ENCODE data around the gene TBC1D20.
"Not testable (repeated sequence)": the region's sequence is repeated elsewhere in the genome, so short reads cannot be mapped to it uniquely, and the experiment has no call there.

Gene TBC1D20

DNA sequence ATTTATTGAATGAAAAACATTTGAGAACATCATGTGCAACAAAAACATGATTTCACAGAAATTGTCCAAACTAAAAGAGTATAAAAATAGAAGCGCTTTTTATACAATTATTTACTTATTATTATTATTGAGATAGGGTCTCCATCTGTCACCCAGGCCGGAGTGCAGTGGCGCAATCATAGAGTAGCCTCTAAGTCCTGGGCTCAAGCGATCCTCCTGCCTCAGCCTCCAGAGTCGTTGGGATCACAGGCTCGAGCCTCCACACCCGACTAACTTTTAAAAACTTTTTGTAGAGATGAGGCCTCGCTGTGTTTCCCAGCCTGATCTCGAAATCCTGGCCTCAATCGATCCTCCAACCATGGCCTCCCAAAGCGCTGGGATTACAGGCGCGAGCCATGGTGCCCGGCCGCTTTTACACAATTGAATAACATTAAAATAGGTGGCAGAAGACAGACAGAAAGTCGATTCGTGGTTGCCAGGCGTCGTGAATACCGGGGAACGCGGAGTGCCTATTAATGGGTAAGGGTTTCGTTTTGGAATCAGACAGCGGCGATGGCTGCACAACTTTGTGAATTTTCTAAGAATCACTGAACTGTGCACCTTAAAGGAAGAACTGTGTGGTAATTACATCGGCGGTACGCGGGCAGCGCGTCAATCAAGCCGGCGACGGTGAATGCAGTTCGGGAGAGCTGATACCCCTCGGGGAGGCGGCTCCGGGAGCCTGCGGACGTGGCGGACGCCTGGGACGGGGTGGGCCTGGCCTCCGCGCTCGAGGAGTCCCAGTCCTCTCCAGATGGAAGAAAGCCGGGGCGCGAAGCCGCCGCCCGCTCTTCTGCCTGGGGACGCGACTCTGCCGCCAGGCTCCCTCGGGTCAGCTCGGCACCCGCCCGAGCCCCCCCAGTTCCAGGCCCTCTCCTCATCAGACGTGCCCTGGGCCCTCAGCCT, 807 bp downstream of the TBC1D20 start:
- peaks cover 36% of the 10 kb centered on the region for H3K4me1 Mint-ChIP-seq (ENCODE audit: low read depth)
- peaks cover 16% of the 10 kb centered on the region for H3K36me3 Mint-ChIP-seq (ENCODE audit: low read depth)
- peak overlapping the region; percentile 83 for H3K27ac Mint-ChIP-seq
- H3K4me3 Mint-ChIP-seq = peak overlapping the region; percentile 89
- intact Hi-C loops (cut with micrococcal nuclease) = loop anchor here (5.0 kb wide), 1 partner anchor 54 kb away; the partner anchor contains the start of gene RBCK1
- no peaks in the 10 kb centered on the region for H3K9me3 Mint-ChIP-seq
- H3K27me3 Mint-ChIP-seq = no peaks in the 10 kb centered on the region

- intact Hi-C loops (cut with micrococcal nuclease) = loop anchor here (5.0 kb wide), 1 partner anchor 53 kb away; the partner anchor contains the start of gene RBCK1
- Mint-ChIP-seq H3K4me1 (ENCODE audit: low read depth) (peaks cover 36% of the 10 kb centered on the region), H3K27ac (no peak overlapping the region), H3K4me3 (no peak overlapping the region), H3K36me3 (ENCODE audit: low read depth) (peaks cover 16% of the 10 kb centered on the region), H3K9me3 (no peaks in the 10 kb centered on the region), H3K27me3 (no peaks in the 10 kb centered on the region)
Observed at GRCh38 chr20:460707-461106, 1.6 kb downstream of the TBC1D20 start.

GRCh38 chr20:460180-460579, 2.2 kb downstream of the TBC1D20 start:
- Mint-ChIP-seq H3K36me3 (ENCODE audit: low read depth) (peaks cover 16% of the 10 kb centered on the region), H3K4me3 (no peak overlapping the region), H3K27ac (no peak overlapping the region), H3K4me1 (ENCODE audit: low read depth) (peaks cover 36% of the 10 kb centered on the region), H3K27me3 (no peaks in the 10 kb centered on the region), H3K9me3 (no peaks in the 10 kb centered on the region)
- intact Hi-C loops (cut with micrococcal nuclease) = loop anchor here (5.0 kb wide), 1 partner anchor 53 kb away; the partner anchor contains the start of gene RBCK1

DNA sequence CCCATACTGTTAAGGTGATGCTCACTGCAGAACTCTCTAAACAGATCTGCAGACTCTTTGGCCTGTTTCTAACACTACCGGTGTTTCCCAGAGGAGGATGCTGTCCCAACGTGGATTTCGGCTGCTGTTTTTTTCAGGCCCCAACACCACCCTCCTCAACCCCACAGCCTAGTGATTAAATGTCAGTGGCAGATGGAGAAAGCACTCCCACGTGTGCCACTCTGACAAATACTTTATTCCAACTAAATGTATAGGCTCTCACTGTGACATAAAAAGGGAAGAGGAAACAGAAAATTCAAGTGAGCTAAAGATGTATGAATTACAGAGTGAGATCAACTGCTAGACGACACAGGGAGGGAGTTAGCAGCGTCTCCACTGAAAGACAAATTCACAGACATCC, 3.6 kb downstream of the TBC1D20 start:
- H3K4me1 Mint-ChIP-seq (ENCODE audit: low read depth) = peaks cover 36% of the 10 kb centered on the region
- no peaks in the 10 kb centered on the region for H3K27me3 Mint-ChIP-seq
- H3K27ac Mint-ChIP-seq = peak overlapping the region; percentile 50
- no peaks in the 10 kb centered on the region for H3K9me3 Mint-ChIP-seq
- intact Hi-C loops (cut with micrococcal nuclease) = no loop called here
- peaks cover 16% of the 10 kb centered on the region for H3K36me3 Mint-ChIP-seq (ENCODE audit: low read depth)
- H3K4me3 Mint-ChIP-seq = no peak overlapping the region

DNA sequence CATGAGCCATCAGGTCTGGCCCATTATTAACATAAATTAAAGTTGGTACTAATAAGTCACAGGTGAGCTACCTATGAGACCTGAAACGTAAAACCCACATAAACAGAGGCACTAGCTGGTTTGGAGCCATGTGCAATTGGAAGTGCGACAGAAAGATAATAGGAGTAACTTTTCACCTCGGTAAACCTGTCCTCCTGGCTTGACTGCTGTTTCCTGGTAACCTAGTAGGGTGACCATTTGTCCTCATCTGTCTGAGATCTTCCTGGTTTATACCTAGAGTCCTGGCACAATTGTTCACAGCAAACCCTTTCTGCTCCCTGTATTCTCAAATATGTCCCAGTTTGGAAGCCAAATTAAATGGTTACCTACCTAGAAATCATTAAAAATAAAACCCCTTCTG, 7.4 kb downstream of the TBC1D20 start:
- H3K27ac Mint-ChIP-seq = no peak overlapping the region
- intact Hi-C loops (cut with micrococcal nuclease) = no loop called here
- peaks cover 31% of the 10 kb centered on the region for H3K36me3 Mint-ChIP-seq (ENCODE audit: low read depth)
- no peaks in the 10 kb centered on the region for H3K9me3 Mint-ChIP-seq
- H3K27me3 Mint-ChIP-seq = no peaks in the 10 kb centered on the region
- H3K4me3 Mint-ChIP-seq = no peak overlapping the region
- peaks cover 14% of the 10 kb centered on the region for H3K4me1 Mint-ChIP-seq (ENCODE audit: low read depth)

DNA sequence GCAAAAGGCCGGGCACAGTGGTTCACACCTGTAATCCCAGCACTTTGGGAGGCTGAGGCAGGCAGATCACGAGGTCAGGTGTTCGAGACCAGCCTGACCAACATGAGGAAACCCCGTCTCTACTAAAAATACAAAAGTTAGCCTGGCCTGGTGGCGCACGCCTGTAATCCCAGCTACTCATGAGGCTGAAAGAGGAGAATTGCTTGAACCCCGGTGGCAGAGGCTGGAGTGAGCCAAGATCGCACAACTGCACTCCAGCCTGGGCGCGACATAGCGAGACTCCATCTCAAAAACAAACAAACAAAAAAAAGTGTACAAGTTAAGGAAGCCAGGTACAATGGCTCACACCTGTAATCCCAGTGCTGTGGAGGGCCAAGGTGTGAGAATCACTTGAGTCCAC, 10.3 kb downstream of the TBC1D20 start:
- peaks cover 22% of the 10 kb centered on the region for H3K36me3 Mint-ChIP-seq (ENCODE audit: low read depth)
- intact Hi-C loops (cut with micrococcal nuclease); H3K4me3 Mint-ChIP-seq; H3K4me1 Mint-ChIP-seq (ENCODE audit: low read depth); H3K27me3 Mint-ChIP-seq; H3K27ac Mint-ChIP-seq; H3K9me3 Mint-ChIP-seq: not testable (repeated sequence)

DNA sequence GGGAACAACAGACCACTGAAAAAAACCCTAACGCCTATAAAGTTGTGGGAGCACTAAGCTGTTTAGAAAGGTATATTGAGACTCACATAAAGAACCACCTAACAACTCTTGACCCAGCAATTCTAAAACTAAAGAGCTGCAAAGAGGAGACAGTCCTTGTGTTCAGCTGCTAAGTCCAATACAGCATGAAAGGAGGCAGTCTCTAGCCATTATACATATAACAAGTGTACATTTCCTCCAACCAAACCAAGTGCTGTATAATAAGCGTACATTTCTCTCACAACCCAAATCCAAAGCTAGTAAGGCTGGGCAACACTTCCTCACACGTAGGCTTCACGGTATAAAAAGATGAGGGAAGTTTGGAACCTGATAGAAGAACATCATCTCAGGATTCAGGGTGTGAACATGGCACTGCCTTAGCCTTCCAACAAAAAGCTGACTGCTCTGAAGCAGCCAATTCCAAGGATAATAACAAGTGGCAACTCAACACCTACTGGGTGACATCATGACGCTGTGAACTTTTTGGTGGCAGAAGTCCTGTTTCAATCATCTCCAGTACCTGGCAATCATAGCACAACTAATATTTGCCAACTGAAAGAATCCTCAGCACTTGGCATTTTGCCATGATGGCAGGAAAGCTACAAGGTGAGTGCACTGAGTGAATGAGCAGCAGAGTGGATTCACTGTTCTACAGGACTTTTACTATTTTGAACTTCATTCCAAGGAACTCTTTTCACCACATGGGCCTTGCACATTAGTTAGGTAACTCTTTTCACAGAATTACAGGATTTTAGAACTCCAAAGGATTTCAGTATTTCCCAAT, 16.6 kb downstream of the TBC1D20 start:
- no peak overlapping the region for H3K4me3 Mint-ChIP-seq
- H3K27ac Mint-ChIP-seq = no peak overlapping the region
- no peaks in the 10 kb centered on the region for H3K4me1 Mint-ChIP-seq (ENCODE audit: low read depth)
- intact Hi-C loops (cut with micrococcal nuclease) = no loop called here
- no peaks in the 10 kb centered on the region for H3K27me3 Mint-ChIP-seq
- H3K9me3 Mint-ChIP-seq = no peaks in the 10 kb centered on the region
- peaks cover 64% of the 10 kb centered on the region for H3K36me3 Mint-ChIP-seq (ENCODE audit: low read depth)

GRCh38 chr20:444862-445426, 17.4 kb downstream of the TBC1D20 start:
- H3K27me3 Mint-ChIP-seq = no peaks in the 10 kb centered on the region
- H3K36me3 Mint-ChIP-seq (ENCODE audit: low read depth) = peaks cover 70% of the 10 kb centered on the region

DNA sequence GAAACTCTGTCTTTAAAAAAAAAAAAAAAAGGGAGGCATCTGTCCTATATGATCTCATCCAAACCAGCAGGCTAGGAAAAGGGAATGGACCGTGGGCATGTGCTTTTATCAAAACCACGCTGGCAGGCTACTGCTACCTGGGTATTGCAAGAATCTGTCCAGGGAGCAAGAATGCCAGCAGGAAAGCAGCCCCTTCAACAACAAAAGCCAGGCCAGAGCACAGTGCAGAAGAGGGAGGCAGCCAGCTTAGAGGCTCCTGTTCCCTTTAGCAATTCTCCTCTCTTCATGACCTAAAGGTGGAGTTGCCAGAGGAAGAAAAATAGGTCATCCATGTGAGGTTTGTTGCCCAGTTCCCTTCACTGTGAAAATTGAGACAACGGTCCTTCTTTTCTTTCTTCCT, 18.2 kb downstream of the TBC1D20 start:
- H3K4me1 Mint-ChIP-seq (ENCODE audit: low read depth) = peaks cover 11% of the 10 kb centered on the region
- no peaks in the 10 kb centered on the region for H3K9me3 Mint-ChIP-seq
- H3K36me3 Mint-ChIP-seq (ENCODE audit: low read depth) = peaks cover 79% of the 10 kb centered on the region
- H3K4me3 Mint-ChIP-seq = no peak overlapping the region
- no peaks in the 10 kb centered on the region for H3K27me3 Mint-ChIP-seq
- intact Hi-C loops (cut with micrococcal nuclease) = no loop called here
- no peak overlapping the region for H3K27ac Mint-ChIP-seq

More at GRCh38 chr20:444862-445426, 17.4 kb downstream of the TBC1D20 start:
- no peak overlapping the region for H3K4me3 Mint-ChIP-seq
- peaks cover 3% of the 10 kb centered on the region for H3K4me1 Mint-ChIP-seq (ENCODE audit: low read depth)
- no peak overlapping the region for H3K27ac Mint-ChIP-seq
- H3K9me3 Mint-ChIP-seq = no peaks in the 10 kb centered on the region
- intact Hi-C loops (cut with micrococcal nuclease) = no loop called here

DNA sequence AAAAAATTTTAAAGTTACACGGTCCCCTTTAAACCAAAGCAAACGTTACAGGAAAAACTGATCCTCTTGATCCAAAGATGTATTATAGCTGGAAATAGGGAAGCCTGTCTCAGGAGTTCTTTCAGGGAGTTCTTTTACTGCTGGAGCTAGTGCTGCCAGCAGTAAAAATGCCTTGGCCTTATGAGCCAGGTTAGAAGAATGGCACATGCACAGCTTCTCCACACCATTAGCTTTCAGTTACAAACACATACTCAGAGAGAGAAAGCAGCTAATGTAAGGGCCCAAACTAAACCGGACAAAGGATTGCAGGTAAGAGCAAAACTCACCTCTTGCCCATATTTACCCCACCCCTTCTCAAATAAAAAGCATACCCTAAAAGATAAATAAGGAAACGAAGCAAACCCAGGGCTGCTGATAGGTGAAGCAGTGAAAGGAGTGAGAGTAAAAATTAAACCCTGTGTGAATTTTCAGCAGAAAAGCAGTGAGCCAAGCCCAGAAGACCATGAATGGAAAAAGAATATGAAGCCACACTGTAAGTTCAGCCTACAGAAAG, 19.0 kb downstream of the TBC1D20 start:
- intact Hi-C loops (cut with micrococcal nuclease) = no loop called here
- Mint-ChIP-seq H3K27ac (no peak overlapping the region), H3K9me3 (no peaks in the 10 kb centered on the region), H3K4me1 (ENCODE audit: low read depth) (peaks cover 20% of the 10 kb centered on the region), H3K36me3 (ENCODE audit: low read depth) (peaks cover 87% of the 10 kb centered on the region), H3K27me3 (no peaks in the 10 kb centered on the region), H3K4me3 (no peak overlapping the region)

DNA sequence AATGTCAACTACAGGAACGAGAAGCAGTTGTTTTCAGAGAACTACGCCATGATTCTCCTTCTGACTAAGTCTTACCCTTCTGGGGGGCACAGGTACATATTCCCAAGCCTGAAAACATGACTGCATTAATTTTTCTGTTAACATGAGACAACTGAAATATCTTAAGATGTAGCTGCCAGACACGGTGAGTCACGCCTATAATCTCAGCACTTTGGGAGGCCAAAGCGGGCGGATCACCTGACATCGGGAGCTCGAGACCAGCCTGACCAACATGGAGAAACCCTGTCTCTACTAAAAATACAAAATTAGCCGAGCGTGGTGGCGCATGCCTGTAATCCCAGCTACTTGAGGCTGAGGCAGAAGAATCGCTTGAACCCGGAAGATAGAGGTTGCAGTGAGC, 21.7 kb downstream of the TBC1D20 start:
- H3K9me3 Mint-ChIP-seq = no peaks in the 10 kb centered on the region
- no peak overlapping the region for H3K4me3 Mint-ChIP-seq
- peaks cover 26% of the 10 kb centered on the region for H3K4me1 Mint-ChIP-seq (ENCODE audit: low read depth)
- intact Hi-C loops (cut with micrococcal nuclease) = no loop called here
- peaks cover 98% of the 10 kb centered on the region for H3K36me3 Mint-ChIP-seq (ENCODE audit: low read depth)
- H3K27ac Mint-ChIP-seq = no peak overlapping the region
- H3K27me3 Mint-ChIP-seq = no peaks in the 10 kb centered on the region

DNA sequence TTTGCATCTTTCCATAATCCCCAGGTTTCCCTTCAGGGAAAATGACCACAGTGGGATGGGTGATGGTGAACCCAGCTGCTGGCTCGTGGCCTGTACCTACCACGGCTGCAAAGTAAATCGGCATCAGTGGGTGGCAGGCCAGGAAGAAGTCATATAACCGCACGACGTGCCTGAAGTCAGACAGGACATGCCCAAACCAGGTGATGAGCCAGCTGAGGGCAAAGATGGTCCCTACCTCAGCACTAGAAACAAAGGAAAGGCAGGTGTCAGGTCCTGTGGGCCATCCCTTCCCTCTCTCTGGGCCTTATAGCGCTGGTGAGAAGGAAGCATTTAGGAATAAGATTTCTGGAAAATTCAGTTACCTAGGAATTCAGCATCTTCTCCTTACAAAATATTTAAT, 22.2 kb downstream of the TBC1D20 start:
- peaks cover 26% of the 10 kb centered on the region for H3K4me1 Mint-ChIP-seq (ENCODE audit: low read depth)
- intact Hi-C loops (cut with micrococcal nuclease) = no loop called here
- no peak overlapping the region for H3K4me3 Mint-ChIP-seq
- H3K9me3 Mint-ChIP-seq = no peaks in the 10 kb centered on the region
- H3K27ac Mint-ChIP-seq = no peak overlapping the region
- no peaks in the 10 kb centered on the region for H3K27me3 Mint-ChIP-seq
- H3K36me3 Mint-ChIP-seq (ENCODE audit: low read depth) = peaks cover 100% of the 10 kb centered on the region

DNA sequence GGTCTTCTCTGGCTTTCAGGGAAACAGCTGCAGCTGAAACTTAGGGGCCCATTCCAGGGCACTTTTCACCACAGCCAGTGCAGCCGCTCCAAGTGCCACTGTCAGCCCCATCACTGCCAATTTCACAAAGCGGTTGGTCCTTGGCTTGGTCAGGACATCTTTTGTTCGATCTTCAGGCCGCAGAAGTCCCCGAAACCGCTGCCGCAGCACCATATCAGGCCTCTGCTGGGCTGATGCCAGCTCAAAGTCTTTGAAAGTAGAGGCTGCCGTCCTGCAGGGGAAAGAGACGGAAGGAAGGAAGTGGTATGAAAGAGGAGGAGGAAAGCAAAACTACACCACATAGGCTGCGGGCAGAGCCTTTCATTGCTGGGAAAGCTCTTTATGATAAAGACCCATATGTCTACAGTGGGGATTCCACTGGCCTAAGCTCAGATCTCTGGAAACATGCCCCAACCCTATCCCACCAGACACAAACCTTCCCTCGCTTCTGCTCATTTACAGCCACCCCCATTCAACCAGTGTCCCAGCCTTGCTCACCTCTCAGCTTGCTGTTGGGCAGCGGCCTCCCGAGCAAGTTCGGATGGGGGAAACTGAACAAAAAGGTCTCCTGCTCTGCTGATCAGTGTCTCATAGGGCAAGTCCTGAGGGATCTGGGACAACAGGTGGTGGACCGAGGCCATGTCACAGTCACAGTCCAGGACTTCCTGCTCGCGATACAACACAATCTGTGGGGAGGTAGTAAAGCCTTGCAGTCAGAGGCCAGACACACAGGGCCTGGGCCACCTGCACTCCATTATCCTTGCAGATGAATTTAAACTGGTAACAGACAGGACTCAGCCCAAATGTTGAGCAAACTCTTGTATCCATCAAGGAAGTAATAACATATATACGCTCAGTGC, 23.5 kb downstream of the TBC1D20 start:
- no peak overlapping the region for H3K4me3 Mint-ChIP-seq
- peaks cover 100% of the 10 kb centered on the region for H3K36me3 Mint-ChIP-seq (ENCODE audit: low read depth)
- H3K27ac Mint-ChIP-seq = peak overlapping the region; percentile 38
- no peaks in the 10 kb centered on the region for H3K27me3 Mint-ChIP-seq
- peaks cover 35% of the 10 kb centered on the region for H3K4me1 Mint-ChIP-seq (ENCODE audit: low read depth)
- no peaks in the 10 kb centered on the region for H3K9me3 Mint-ChIP-seq
- intact Hi-C loops (cut with micrococcal nuclease) = no loop called here

Data from dendritic cell treated with granulocyte-macrophage colony-stimulating factor and Interleukin-4, amounts not matched to agents 40 ng/mL and 50 ng/mL, for 4 days (primary cell).